Gastrocnemius medialis (tissue), 4 donors: Measurements from ENCODE around the gene PFKFB4.

Experiments
- POLR2A ChIP-seq, 2 donors: fragments of 450-650 bp; IDR thresholded peaks; one replicate each; pipeline ENCODE4 v1.6.1; 2017; ENCODE audit warnings: antibody characterized with exemption in 2 of 2, mild to moderate bottlenecking in 2 of 2, moderate library complexity in 2 of 2
- TF ChIP-seq, protein P1 (sequence below), 5 experiments: fragments of 450-650 bp in 3 of 5; fragments of 200-600 bp in 2 of 5; sonication (generic) in 2 of 5; IDR thresholded peaks in 4 of 5; conservative IDR thresholded peaks in 1 of 5; 1 replicate in 4 of 5; 2 replicates in 1 of 5; pipeline ENCODE4 v1.5.1; 2016 to 2019; ENCODE audit warnings: antibody characterized with exemption in 5 of 5, mild to moderate bottlenecking in 3 of 5, moderate library complexity in 3 of 5

DNA sequence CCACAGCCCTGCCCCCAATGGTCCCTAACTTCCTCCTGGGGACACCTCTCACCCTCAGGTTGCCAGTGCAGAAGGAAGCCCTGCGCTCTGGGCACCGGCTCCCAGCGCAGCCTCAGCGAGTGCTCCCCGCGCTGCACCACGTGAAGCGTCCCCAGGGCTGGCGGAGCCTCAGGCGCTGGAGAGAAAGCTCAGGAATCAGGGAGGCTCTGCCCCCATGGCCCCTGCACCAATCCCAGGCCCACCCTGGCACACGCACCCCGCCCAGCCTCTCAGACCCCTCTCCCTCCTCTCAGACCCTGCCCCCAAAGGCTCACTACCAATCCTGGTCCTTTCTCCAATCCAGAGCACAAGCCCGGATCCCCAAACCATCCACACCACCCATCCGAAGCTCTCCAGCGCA, 31.6 kb upstream of the PFKFB4 start:
- TF ChIP-seq, protein P1, sequence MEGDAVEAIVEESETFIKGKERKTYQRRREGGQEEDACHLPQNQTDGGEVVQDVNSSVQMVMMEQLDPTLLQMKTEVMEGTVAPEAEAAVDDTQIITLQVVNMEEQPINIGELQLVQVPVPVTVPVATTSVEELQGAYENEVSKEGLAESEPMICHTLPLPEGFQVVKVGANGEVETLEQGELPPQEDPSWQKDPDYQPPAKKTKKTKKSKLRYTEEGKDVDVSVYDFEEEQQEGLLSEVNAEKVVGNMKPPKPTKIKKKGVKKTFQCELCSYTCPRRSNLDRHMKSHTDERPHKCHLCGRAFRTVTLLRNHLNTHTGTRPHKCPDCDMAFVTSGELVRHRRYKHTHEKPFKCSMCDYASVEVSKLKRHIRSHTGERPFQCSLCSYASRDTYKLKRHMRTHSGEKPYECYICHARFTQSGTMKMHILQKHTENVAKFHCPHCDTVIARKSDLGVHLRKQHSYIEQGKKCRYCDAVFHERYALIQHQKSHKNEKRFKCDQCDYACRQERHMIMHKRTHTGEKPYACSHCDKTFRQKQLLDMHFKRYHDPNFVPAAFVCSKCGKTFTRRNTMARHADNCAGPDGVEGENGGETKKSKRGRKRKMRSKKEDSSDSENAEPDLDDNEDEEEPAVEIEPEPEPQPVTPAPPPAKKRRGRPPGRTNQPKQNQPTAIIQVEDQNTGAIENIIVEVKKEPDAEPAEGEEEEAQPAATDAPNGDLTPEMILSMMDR (IDR thresholded peaks at IDR 0.05 in 4 of 5, conservative IDR thresholded peaks at IDR 0.05 in 1 of 5): no peak
- TF ChIP-seq POLR2A (IDR thresholded peaks at IDR 0.05): no peak
